ENCODE data around the gene PDK2.
A peak's percentile ranks its signal among the peaks of the same experiment; 100 is the strongest.

Gene PDK2

GRCh38 chr17:50102164-50102991 is 7.2 kb downstream of the PDK2 start:
- DNase-seq: no peak

GRCh38 chr17:50103252-50103651 is 8.1 kb downstream of the PDK2 start:
- no peak for DNase-seq

- DNase-seq: no peak
Observed at GRCh38 chr17:50103941-50104340, 8.8 kb downstream of the PDK2 start.

- DNase-seq: no peak
Observed at GRCh38 chr17:50105811-50106210, 10.7 kb downstream of the PDK2 start.

GRCh38 chr17:50106393-50107131 is 11.4 kb downstream of the PDK2 start:
- DNase-seq: no peak

- no peak for DNase-seq
Observed at GRCh38 chr17:50107790-50108414, 12.8 kb downstream of the PDK2 start.

GRCh38 chr17:50108556-50108955 is 13.4 kb downstream of the PDK2 start:
- DNase-seq: no peak

- DNase-seq: no peak
Observed at GRCh38 chr17:50109207-50109606, 14.1 kb downstream of the PDK2 start.

- DNase-seq: no peak
Observed at GRCh38 chr17:50109785-50110184, 14.6 kb downstream of the PDK2 start.

- DNase-seq: no peak
Observed at GRCh38 chr17:50110591-50111349, 15.6 kb downstream of the PDK2 start.

GRCh38 chr17:50111673-50112655 is 16.8 kb downstream of the PDK2 start:
- DNase-seq: peak; percentile 81

GRCh38 chr17:50112694-50113093 is 17.5 kb downstream of the PDK2 start:
- no peak for DNase-seq

GRCh38 chr17:50113624-50114320 is 18.6 kb downstream of the PDK2 start:
- no peak for DNase-seq

GRCh38 chr17:50114401-50114800 is 19.2 kb downstream of the PDK2 start:
- no peak for DNase-seq

- peak; percentile 87 for DNase-seq
Observed at GRCh38 chr17:50114849-50115357, 19.8 kb downstream of the PDK2 start.

GRCh38 chr17:50115756-50116155 is 20.6 kb downstream of the PDK2 start:
- DNase-seq: no peak

GRCh38 chr17:50117202-50118051 is 22.3 kb downstream of the PDK2 start:
- DNase-seq: peak; percentile 74

GRCh38 chr17:50118076-50118827 is 23.1 kb downstream of the PDK2 start:
- DNase-seq: no peak

GRCh38 chr17:50118828-50119218 is 23.7 kb downstream of the PDK2 start:
- DNase-seq: no peak

All from NCI-H82 (cell line).